Measurements from ENCODE around the gene NEGR1. TPM values are rescaled to one million over a fixed set of nuclear protein-coding genes. Genes with fewer than 3 reads are reported as not detected.

NEGR1 gene
- total and polyA plus RNA-seq, 4 donors, result 0.08 to 0.14 (median 0.12) TPM; not detected in 1

DNA sequence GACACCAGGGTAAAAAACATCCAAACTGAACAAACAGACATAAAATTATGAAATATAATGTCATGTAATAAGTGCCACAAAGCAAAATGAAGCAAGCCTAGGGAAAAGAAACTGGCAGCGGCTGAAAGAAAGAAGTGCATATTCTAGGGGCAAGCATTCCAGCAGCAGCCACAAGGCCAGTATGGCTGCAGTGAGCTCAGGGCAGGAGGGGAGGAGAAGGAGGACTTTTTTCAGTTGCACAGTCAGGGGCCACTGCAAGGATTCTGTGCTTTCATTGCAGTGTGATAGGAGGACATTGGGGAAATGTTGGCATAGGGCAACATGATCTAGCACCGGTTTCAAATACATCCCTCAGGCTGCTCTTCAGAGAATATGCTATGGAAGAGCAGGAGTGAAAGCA lies 263.8 kb downstream of the NEGR1 start:
- no peak for TF ChIP-seq SP1 (IDR thresholded peaks at IDR 0.05)
- no peak for TF ChIP-seq GABPA (IDR thresholded peaks at IDR 0.05 in 1 of 2, conservative IDR thresholded peaks at IDR 0.05 in 1 of 2)
- TF ChIP-seq, protein P1, sequence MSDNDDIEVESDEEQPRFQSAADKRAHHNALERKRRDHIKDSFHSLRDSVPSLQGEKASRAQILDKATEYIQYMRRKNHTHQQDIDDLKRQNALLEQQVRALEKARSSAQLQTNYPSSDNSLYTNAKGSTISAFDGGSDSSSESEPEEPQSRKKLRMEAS (IDR thresholded peaks at IDR 0.05), result no peak
- no peak for TF ChIP-seq RAD21 (IDR thresholded peaks at IDR 0.05)
- no peak for TF ChIP-seq TAF1 (conservative IDR thresholded peaks at IDR 0.05)
- no peaks in the 10 kb centered on the region for H3K9me3 ChIP-seq (ENCODE audit: control insufficient read depth in 4 of 4, low read length in 3 of 4)
- 88% methylated on average over 2 of the region's 2 CpGs for WGBS

DNA sequence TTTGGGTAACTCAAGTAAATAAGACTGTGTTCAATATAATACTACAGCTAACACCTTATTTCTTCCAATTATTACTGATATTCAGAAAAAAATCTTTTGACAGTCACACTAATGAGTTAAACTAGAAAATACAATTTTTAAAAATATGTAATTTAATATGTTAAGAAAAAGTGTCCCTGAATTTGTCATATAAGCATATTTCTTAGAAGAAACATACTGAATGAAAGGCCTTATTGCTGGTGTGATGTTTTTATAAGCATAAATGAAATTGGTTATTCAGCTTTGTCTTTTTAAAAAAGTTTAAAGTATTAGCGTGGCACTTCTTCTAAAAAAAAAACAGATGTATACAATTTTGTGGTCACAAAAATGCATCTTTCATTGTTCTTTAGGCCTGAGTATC lies 267.3 kb downstream of the NEGR1 start:
- Histone ChIP-seq H3K9me3 (ENCODE audit: control insufficient read depth in 4 of 4, low read length in 3 of 4) (no peaks in the 10 kb centered on the region), H3K4me1 (ENCODE audit: control insufficient read depth in 4 of 4, insufficient read depth in 4 of 4, low read length in 3 of 4) (no peaks in the 10 kb centered on the region), H3K27me3 (ENCODE audit: control insufficient read depth in 4 of 4, insufficient read depth in 4 of 4, low read length in 3 of 4) (no peaks in the 10 kb centered on the region), H3K9ac (ENCODE audit: low read depth in 1 of 2, low read length in 2 of 2) (no peak overlapping the region), H3K4me3 (ENCODE audit: low read depth in 1 of 3, low read length in 3 of 3) (no peak overlapping the region), H3K27ac (ENCODE audit: low read depth in 1 of 2, low read length in 2 of 2) (no peak overlapping the region), H3K36me3 (ENCODE audit: control insufficient read depth in 4 of 4, insufficient read depth in 3 of 4, low read depth in 1 of 4, low read length in 3 of 4) (no peaks in the 10 kb centered on the region)
- WGBS, result 93% methylated on average over 1 of the region's 1 CpG
- TF ChIP-seq HNF4G (IDR thresholded peaks at IDR 0.05), result no peak
- DNase-seq (ENCODE audit: low spot score), result no peak

More for the DNA sequence above, 263.8 kb downstream of the NEGR1 start:
- no peak for DNase-seq (ENCODE audit: low spot score)
- Histone ChIP-seq H3K4me3 (ENCODE audit: low read depth in 1 of 3, low read length in 3 of 3) (no peak overlapping the region), H3K27me3 (ENCODE audit: control insufficient read depth in 4 of 4, insufficient read depth in 4 of 4, low read length in 3 of 4) (no peaks in the 10 kb centered on the region), H3K9ac (ENCODE audit: low read depth in 1 of 2, low read length in 2 of 2) (no peak overlapping the region), H3K4me1 (ENCODE audit: control insufficient read depth in 4 of 4, insufficient read depth in 4 of 4, low read length in 3 of 4) (no peaks in the 10 kb centered on the region), H3K27ac (ENCODE audit: low read depth in 1 of 2, low read length in 2 of 2) (no peak overlapping the region), H3K36me3 (ENCODE audit: control insufficient read depth in 4 of 4, insufficient read depth in 3 of 4, low read depth in 1 of 4, low read length in 3 of 4) (no peaks in the 10 kb centered on the region)

DNA sequence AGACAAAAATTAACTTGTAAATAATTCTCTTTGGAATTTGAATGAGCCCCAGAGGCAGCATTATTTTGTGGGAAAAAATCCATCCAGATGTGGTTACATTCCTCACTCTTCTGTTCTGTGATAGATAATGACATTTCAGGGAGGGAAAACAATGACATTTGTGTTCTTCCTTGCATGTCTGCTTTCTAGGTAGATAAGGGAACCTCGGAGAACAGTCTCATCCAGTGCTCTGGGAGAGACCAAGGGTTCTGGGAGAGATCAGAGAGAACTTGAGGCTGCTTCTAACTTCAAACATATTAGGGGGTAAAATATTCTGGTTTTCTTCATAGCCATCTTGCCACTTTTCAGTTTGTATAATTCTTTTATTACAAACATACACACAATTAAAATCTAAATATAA lies 269.2 kb downstream of the NEGR1 start:
- DNase-seq (ENCODE audit: low spot score), result no peak
- Histone ChIP-seq H3K27ac (ENCODE audit: low read depth in 1 of 2, low read length in 2 of 2) (no peak overlapping the region), H3K36me3 (ENCODE audit: control insufficient read depth in 4 of 4, insufficient read depth in 3 of 4, low read depth in 1 of 4, low read length in 3 of 4) (no peaks in the 10 kb centered on the region), H3K9ac (ENCODE audit: low read depth in 1 of 2, low read length in 2 of 2) (no peak overlapping the region), H3K4me1 (ENCODE audit: control insufficient read depth in 4 of 4, insufficient read depth in 4 of 4, low read length in 3 of 4) (no peaks in the 10 kb centered on the region), H3K9me3 (ENCODE audit: control insufficient read depth in 4 of 4, low read length in 3 of 4) (no peaks in the 10 kb centered on the region), H3K4me3 (ENCODE audit: low read depth in 1 of 3, low read length in 3 of 3) (no peak overlapping the region), H3K27me3 (ENCODE audit: control insufficient read depth in 4 of 4, insufficient read depth in 4 of 4, low read length in 3 of 4) (no peaks in the 10 kb centered on the region)
- TF ChIP-seq JUND (IDR thresholded peaks at IDR 0.05) (no peak), TAF1 (conservative IDR thresholded peaks at IDR 0.05) (no peak), SP1 (IDR thresholded peaks at IDR 0.05) (no peak), RXRA (IDR thresholded peaks at IDR 0.05) (no peak), FOXA2 (IDR thresholded peaks at IDR 0.05) (no peak), HNF4A (conservative IDR thresholded peaks at IDR 0.05) (no peak)
- TF ChIP-seq, protein P2, sequence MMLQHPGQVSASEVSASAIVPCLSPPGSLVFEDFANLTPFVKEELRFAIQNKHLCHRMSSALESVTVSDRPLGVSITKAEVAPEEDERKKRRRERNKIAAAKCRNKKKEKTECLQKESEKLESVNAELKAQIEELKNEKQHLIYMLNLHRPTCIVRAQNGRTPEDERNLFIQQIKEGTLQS (IDR thresholded peaks at IDR 0.05), result no peak
- TF ChIP-seq, protein P3, sequence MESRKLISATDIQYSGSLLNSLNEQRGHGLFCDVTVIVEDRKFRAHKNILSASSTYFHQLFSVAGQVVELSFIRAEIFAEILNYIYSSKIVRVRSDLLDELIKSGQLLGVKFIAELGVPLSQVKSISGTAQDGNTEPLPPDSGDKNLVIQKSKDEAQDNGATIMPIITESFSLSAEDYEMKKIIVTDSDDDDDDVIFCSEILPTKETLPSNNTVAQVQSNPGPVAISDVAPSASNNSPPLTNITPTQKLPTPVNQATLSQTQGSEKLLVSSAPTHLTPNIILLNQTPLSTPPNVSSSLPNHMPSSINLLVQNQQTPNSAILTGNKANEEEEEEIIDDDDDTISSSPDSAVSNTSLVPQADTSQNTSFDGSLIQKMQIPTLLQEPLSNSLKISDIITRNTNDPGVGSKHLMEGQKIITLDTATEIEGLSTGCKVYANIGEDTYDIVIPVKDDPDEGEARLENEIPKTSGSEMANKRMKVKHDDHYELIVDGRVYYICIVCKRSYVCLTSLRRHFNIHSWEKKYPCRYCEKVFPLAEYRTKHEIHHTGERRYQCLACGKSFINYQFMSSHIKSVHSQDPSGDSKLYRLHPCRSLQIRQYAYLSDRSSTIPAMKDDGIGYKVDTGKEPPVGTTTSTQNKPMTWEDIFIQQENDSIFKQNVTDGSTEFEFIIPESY (IDR thresholded peaks at IDR 0.05), result no peak
- TF ChIP-seq, protein P4, sequence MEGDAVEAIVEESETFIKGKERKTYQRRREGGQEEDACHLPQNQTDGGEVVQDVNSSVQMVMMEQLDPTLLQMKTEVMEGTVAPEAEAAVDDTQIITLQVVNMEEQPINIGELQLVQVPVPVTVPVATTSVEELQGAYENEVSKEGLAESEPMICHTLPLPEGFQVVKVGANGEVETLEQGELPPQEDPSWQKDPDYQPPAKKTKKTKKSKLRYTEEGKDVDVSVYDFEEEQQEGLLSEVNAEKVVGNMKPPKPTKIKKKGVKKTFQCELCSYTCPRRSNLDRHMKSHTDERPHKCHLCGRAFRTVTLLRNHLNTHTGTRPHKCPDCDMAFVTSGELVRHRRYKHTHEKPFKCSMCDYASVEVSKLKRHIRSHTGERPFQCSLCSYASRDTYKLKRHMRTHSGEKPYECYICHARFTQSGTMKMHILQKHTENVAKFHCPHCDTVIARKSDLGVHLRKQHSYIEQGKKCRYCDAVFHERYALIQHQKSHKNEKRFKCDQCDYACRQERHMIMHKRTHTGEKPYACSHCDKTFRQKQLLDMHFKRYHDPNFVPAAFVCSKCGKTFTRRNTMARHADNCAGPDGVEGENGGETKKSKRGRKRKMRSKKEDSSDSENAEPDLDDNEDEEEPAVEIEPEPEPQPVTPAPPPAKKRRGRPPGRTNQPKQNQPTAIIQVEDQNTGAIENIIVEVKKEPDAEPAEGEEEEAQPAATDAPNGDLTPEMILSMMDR (IDR thresholded peaks at IDR 0.05; ENCODE audit: low read depth, low read length, missing input control), result no peak
- 23% methylated on average over 1 of the region's 1 CpG for WGBS
